Loucy (cell line): ENCODE results near the gene AKR1C1.

Experiments used
- H2AFZ ChIP-seq: fragments of 200-600 bp; sonication (generic); 2 replicates; pipeline ENCODE4 v1.6.0; 2016; ENCODE audit warnings: antibody characterized with exemption, mild to moderate bottlenecking, low read length, moderate library complexity
- H3F3A ChIP-seq: fragments of 200-600 bp; 2 replicates; pipeline ENCODE4 v1.6.0; 2016; ENCODE audit warnings: antibody characterized with exemption, low read depth, mild to moderate bottlenecking
- H3K27me3 ChIP-seq: fragments of 200-600 bp; sonication (generic); 2 replicates; pipeline ENCODE4 v1.6.1; 2014; ENCODE audit warnings: low read length, mild to moderate bottlenecking; ENCODE audit not compliant: insufficient read depth, poor library complexity, severe bottlenecking
- H3K36me3 ChIP-seq: fragments of 200-600 bp; sonication (generic); 2 replicates; pipeline ENCODE4 v1.6.1; 2016; ENCODE audit warnings: low read length; ENCODE audit not compliant: insufficient read depth
- H3K4me1 ChIP-seq: fragments of 200-600 bp; sonication (generic); 2 replicates; pipeline ENCODE4 v1.5.1; 2014; ENCODE audit warnings: low read length, mild to moderate bottlenecking; ENCODE audit not compliant: insufficient read depth, poor library complexity, severe bottlenecking
- H3K4me2 ChIP-seq: fragments of 200-600 bp; sonication (generic); 2 replicates; pipeline ENCODE4 v1.6.0; 2014; ENCODE audit warnings: antibody characterized with exemption, low read length, low read depth, mild to moderate bottlenecking; ENCODE audit not compliant: poor library complexity, severe bottlenecking
- H3K4me3 ChIP-seq: fragments of 200-600 bp; sonication (generic); 2 replicates; pipeline ENCODE4 v1.5.1; 2014; ENCODE audit warnings: low read length, mild to moderate bottlenecking, mixed read lengths; ENCODE audit not compliant: poor library complexity, severe bottlenecking
- H3K79me2 ChIP-seq: fragments of 200-600 bp; sonication (generic); 2 replicates; pipeline ENCODE4 v1.6.1; 2014; ENCODE audit warnings: low read length; ENCODE audit not compliant: insufficient read depth
- H3K9ac ChIP-seq: fragments of 200-600 bp; sonication (generic); 2 replicates; pipeline ENCODE4 v1.6.0; 2014; ENCODE audit warnings: mild to moderate bottlenecking, low read depth, low read length, moderate library complexity; ENCODE audit not compliant: poor library complexity, severe bottlenecking
- H3K9me2 ChIP-seq: fragments of 200-600 bp; sonication (generic); replicated peaks from 2 replicates; pipeline ENCODE4 v1.6.1; 2016; ENCODE audit warnings: low read depth, low read length, mixed read lengths
- H3K9me3 ChIP-seq: fragments of 200-600 bp; sonication (generic); 2 replicates; pipeline ENCODE4 v1.6.1; 2014; ENCODE audit warnings: mild to moderate bottlenecking, antibody characterized with exemption, low read length, low read depth; ENCODE audit not compliant: insufficient read depth
- H4K20me1 ChIP-seq: fragments of 200-600 bp; sonication (generic); 2 replicates; pipeline ENCODE4 v1.6.0; 2014; ENCODE audit warnings: antibody characterized with exemption, low read length, mild to moderate bottlenecking; ENCODE audit not compliant: insufficient read depth, poor library complexity, severe bottlenecking
- CTCF ChIP-seq: fragments of 200-600 bp; sonication (generic); conservative IDR thresholded peaks from 2 replicates; pipeline ENCODE4 v1.5.1; 2014; ENCODE audit warnings: mild to moderate bottlenecking, antibody characterized with exemption, low read length
- EZH2phosphoT487 ChIP-seq: fragments of 200-600 bp; IDR thresholded peaks from 2 replicates; pipeline ENCODE4 v1.6.1; 2018; ENCODE audit warnings: antibody characterized with exemption, mild to moderate bottlenecking, moderate library complexity, borderline replicate concordance

AKR1C1 gene

DNA sequence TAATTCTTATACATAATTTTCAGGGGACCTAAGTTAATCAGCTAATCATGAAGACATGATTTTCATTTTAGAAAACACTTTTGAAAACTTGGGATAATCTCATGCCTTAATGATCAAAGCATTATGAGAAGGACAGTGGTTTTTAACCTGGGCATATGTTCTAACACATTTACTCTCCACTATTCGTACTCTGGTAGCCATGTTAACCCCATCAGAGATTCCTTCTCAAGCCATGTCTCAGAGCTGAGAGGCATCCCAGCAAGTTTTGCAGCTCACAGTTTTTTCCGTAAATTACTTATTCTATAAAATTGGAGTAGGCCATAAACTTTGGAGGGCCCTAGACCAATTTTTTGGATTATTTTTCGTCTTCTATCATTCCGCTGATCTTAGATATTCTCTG, 15.7 kb downstream of the AKR1C1 start:
- Histone ChIP-seq H3K4me1 (peaks cover 14% of the 10 kb centered on the region), H4K20me1 (no peaks in the 10 kb centered on the region), H3K79me2 (no peaks in the 10 kb centered on the region), H3K9me3 (no peaks in the 10 kb centered on the region), H3K27me3 (no peaks in the 10 kb centered on the region), H3K9ac (no peak overlapping the region), H3K9me2 (no peaks in the 10 kb centered on the region), H3K36me3 (no peaks in the 10 kb centered on the region), H3K4me3 (no peak overlapping the region), H2AFZ (no peak overlapping the region), H3K4me2 (no peak overlapping the region), H3F3A (no peaks in the 10 kb centered on the region)
- TF ChIP-seq EZH2phosphoT487 (no peak), CTCF (no peak)

DNA sequence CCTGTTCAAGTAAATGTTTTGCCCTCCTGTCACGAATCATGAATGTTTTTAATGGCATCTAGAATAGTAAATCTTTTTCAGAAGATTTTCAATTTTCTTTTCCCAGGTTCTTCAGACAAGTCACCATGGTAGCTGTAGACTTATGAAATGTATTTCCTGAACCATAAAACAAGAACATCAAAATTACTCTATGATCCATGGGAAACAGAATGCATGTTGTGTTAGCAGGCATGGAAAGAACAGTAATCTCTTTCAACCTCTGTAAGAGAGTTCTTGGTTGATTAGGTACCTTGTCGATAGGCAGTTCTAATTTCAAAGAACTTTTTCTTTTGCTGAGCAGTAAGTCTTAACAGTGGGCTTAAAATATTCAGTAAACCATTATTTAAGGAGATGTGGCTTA, 17.6 kb downstream of the AKR1C1 start:
- no peaks in the 10 kb centered on the region for H4K20me1 ChIP-seq
- TF ChIP-seq CTCF: no peak
- no peak for TF ChIP-seq EZH2phosphoT487
- no peaks in the 10 kb centered on the region for H3K9me2 ChIP-seq
- H3K4me3 ChIP-seq: no peak overlapping the region
- H3K27me3 ChIP-seq: no peaks in the 10 kb centered on the region
- no peak overlapping the region for H2AFZ ChIP-seq
- H3K79me2 ChIP-seq: no peaks in the 10 kb centered on the region
- H3F3A ChIP-seq: no peaks in the 10 kb centered on the region
- no peak overlapping the region for H3K9ac ChIP-seq
- H3K4me2 ChIP-seq: no peak overlapping the region
- H3K36me3 ChIP-seq: no peaks in the 10 kb centered on the region
- no peaks in the 10 kb centered on the region for H3K9me3 ChIP-seq
- peaks cover 14% of the 10 kb centered on the region for H3K4me1 ChIP-seq

GRCh38 chr10:4981722-4982471, 18.7 kb downstream of the AKR1C1 start:
- peak overlapping the region; percentile 58 for H3K4me2 ChIP-seq
- H2AFZ ChIP-seq: 0 out of 2 replicates have a peak overlapping the region, but pooled peaks have one; percentile 22
- no peaks in the 10 kb centered on the region for H3K27me3 ChIP-seq
- H3K79me2 ChIP-seq: no peaks in the 10 kb centered on the region
- H4K20me1 ChIP-seq: no peaks in the 10 kb centered on the region
- no peaks in the 10 kb centered on the region for H3F3A ChIP-seq
- no peaks in the 10 kb centered on the region for H3K9me2 ChIP-seq
- TF ChIP-seq CTCF (peak; percentile 68), EZH2phosphoT487 (no peak)
- peak overlapping the region; percentile 18 for H3K4me3 ChIP-seq
- H3K9ac ChIP-seq: peak overlapping the region; percentile 21
- H3K36me3 ChIP-seq: no peaks in the 10 kb centered on the region
- H3K4me1 ChIP-seq: peaks cover 14% of the 10 kb centered on the region
- no peaks in the 10 kb centered on the region for H3K9me3 ChIP-seq
